Measurements from ENCODE around the gene SYPL2. TPM values are rescaled to one million over a fixed set of nuclear protein-coding genes. Genes with fewer than 3 reads are reported as not detected.

Gene SYPL2
- total and polyA plus RNA-seq, 4 donors, result 0.31 to 1.4 (median 1.0) TPM

- DNase-seq (no peak), ATAC-seq (ENCODE audit: insufficient read depth, low FRiP score) (no peak)
- WGBS, 2 donors, result 74 to 81% methylated on average over 14 of the region's 14 CpGs
- TF ChIP-seq, protein P1, sequence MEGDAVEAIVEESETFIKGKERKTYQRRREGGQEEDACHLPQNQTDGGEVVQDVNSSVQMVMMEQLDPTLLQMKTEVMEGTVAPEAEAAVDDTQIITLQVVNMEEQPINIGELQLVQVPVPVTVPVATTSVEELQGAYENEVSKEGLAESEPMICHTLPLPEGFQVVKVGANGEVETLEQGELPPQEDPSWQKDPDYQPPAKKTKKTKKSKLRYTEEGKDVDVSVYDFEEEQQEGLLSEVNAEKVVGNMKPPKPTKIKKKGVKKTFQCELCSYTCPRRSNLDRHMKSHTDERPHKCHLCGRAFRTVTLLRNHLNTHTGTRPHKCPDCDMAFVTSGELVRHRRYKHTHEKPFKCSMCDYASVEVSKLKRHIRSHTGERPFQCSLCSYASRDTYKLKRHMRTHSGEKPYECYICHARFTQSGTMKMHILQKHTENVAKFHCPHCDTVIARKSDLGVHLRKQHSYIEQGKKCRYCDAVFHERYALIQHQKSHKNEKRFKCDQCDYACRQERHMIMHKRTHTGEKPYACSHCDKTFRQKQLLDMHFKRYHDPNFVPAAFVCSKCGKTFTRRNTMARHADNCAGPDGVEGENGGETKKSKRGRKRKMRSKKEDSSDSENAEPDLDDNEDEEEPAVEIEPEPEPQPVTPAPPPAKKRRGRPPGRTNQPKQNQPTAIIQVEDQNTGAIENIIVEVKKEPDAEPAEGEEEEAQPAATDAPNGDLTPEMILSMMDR (IDR thresholded peaks at IDR 0.05; ENCODE audit: control extremely low read depth, extremely low read depth), result no peak
- Histone ChIP-seq H3K27ac (ENCODE audit: low read depth in 1 of 2, low read length in 1 of 2) (no peak overlapping the region), H3K27me3 (ENCODE audit: control insufficient read depth in 3 of 3, insufficient read depth in 3 of 3, low read length in 2 of 3) (peaks cover 0 to 3% (median 0%) of the 10 kb centered on the region in 3 donors), H3K9me3 (ENCODE audit: control insufficient read depth in 4 of 4, insufficient read depth in 3 of 4, low read length in 3 of 4) (no peaks in the 10 kb centered on the region), H3K36me3 (ENCODE audit: control insufficient read depth in 4 of 4, insufficient read depth in 4 of 4, low read length in 4 of 4) (no peaks in the 10 kb centered on the region), H3K9ac (ENCODE audit: insufficient read depth in 1 of 2, low read length in 2 of 2) (no peak overlapping the region), H3K4me3 (no peak overlapping the region), H3K4me1 (ENCODE audit: control insufficient read depth in 5 of 5, insufficient read depth in 5 of 5, low read length in 5 of 5) (peaks cover 0 to 19% (median 12%) of the 10 kb centered on the region in 5 donors)
These were observed 60.9 kb downstream of the SYPL2 start for GRCh38 chr1:109527098-109527811.

GRCh38 chr1:109527846-109528695 lies 61.7 kb downstream of the SYPL2 start:
- peaks cover 0 to 25% (median 12%) of the 10 kb centered on the region in 5 donors for H3K4me1 ChIP-seq (ENCODE audit: control insufficient read depth in 5 of 5, insufficient read depth in 5 of 5, low read length in 5 of 5)
- H3K36me3 ChIP-seq (ENCODE audit: control insufficient read depth in 4 of 4, insufficient read depth in 4 of 4, low read length in 4 of 4), result no peaks in the 10 kb centered on the region
- no peaks in the 10 kb centered on the region for H3K27me3 ChIP-seq (ENCODE audit: control insufficient read depth in 3 of 3, insufficient read depth in 3 of 3, low read length in 2 of 3)
- H3K4me3 ChIP-seq, result no peak overlapping the region
- 81 to 90% methylated on average over 9 of the region's 9 CpGs for WGBS, 2 donors
- no peaks in the 10 kb centered on the region for H3K9me3 ChIP-seq (ENCODE audit: control insufficient read depth in 4 of 4, insufficient read depth in 3 of 4, low read length in 3 of 4)
- TF ChIP-seq, protein P1 (IDR thresholded peaks at IDR 0.05; ENCODE audit: control extremely low read depth, extremely low read depth), result no peak
- ATAC-seq (ENCODE audit: insufficient read depth, low FRiP score) (no peak), DNase-seq (no peak)
- no peak overlapping the region for H3K9ac ChIP-seq (ENCODE audit: insufficient read depth in 1 of 2, low read length in 2 of 2)
- H3K27ac ChIP-seq (ENCODE audit: low read depth in 1 of 2, low read length in 1 of 2), result no peak overlapping the region

- ATAC-seq (ENCODE audit: insufficient read depth, low FRiP score) (no peak), DNase-seq (no peak)
- Histone ChIP-seq H3K9me3 (ENCODE audit: control insufficient read depth in 4 of 4, insufficient read depth in 3 of 4, low read length in 3 of 4) (no peaks in the 10 kb centered on the region), H3K27me3 (ENCODE audit: control insufficient read depth in 3 of 3, insufficient read depth in 3 of 3, low read length in 2 of 3) (no peaks in the 10 kb centered on the region), H3K27ac (ENCODE audit: low read depth in 1 of 2, low read length in 1 of 2) (no peak overlapping the region), H3K9ac (ENCODE audit: insufficient read depth in 1 of 2, low read length in 2 of 2) (no peak overlapping the region), H3K4me1 (ENCODE audit: control insufficient read depth in 5 of 5, insufficient read depth in 5 of 5, low read length in 5 of 5) (peaks cover 0 to 25% (median 12%) of the 10 kb centered on the region in 5 donors), H3K36me3 (ENCODE audit: control insufficient read depth in 4 of 4, insufficient read depth in 4 of 4, low read length in 4 of 4) (no peaks in the 10 kb centered on the region), H3K4me3 (no peak overlapping the region)
- WGBS, 2 donors, result 89 to 98% methylated on average over 3 of the region's 3 CpGs
- TF ChIP-seq, protein P1 (IDR thresholded peaks at IDR 0.05; ENCODE audit: control extremely low read depth, extremely low read depth), result no peak
These were observed 62.4 kb downstream of the SYPL2 start for GRCh38 chr1:109528712-109529111.
